ENCODE data around the gene AMPD3. TPM values are rescaled to one million over a fixed set of nuclear protein-coding genes. Genes with fewer than 3 reads are reported as not detected.
A peak's percentile ranks its signal among the peaks of the same experiment; 100 is the strongest.

AMPD3 gene
- total and polyA plus RNA-seq, 9 donors: 2.0 to 9.3 (median 6.8) TPM

DNA sequence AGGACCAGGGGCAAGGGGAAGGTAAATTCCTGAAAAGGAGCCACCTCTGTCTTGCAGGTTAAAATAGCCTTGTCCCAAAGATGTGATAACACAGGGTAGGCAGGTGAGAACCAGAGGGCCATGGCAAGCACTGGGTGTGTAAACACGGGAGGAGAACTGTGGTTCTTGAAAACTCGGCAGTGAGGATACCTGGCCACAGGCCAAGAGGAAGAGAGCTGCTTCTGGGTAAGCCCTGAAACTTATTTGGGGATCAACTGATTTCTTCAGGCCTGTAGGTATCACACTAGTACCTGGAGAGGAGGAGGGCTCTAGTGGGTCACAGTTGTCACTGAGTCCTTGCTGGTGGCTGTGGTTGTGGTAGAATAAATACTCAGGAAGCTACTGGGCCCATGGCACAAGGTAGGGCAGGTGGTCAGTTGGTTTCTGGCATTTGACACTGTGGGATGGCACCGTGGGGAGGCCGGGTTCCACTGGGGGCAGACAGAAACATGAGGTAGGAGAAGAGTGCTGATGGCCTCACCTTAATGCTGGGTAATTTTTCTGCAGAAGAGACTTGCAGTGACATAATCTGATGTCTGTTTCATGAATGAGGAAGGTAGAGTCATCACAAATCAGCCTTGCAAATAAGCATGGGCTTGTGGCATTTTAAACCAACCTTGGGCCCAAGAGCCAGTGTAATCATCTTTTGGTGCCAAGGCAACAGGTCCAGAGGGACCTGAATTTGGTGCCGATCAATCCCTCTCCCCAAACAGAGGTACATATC, 22.0 kb downstream of the AMPD3 start:
- no peaks in the 10 kb centered on the region for H3K9me3 ChIP-seq
- no peaks in the 10 kb centered on the region for H3K36me3 ChIP-seq
- intact Hi-C loops (cut with DNase I): no loop called here
- no peak overlapping the region for H3K4me3 ChIP-seq
- no peaks in the 10 kb centered on the region for H3K4me1 ChIP-seq (ENCODE audit: insufficient read depth)
- 80 to 89% (median 85%) methylated on average over 5 of the region's 5 CpGs for WGBS, 3 donors
- H3K27ac ChIP-seq: no peak overlapping the region
- no peaks in the 10 kb centered on the region for H3K27me3 ChIP-seq
- TF ChIP-seq, protein P1, sequence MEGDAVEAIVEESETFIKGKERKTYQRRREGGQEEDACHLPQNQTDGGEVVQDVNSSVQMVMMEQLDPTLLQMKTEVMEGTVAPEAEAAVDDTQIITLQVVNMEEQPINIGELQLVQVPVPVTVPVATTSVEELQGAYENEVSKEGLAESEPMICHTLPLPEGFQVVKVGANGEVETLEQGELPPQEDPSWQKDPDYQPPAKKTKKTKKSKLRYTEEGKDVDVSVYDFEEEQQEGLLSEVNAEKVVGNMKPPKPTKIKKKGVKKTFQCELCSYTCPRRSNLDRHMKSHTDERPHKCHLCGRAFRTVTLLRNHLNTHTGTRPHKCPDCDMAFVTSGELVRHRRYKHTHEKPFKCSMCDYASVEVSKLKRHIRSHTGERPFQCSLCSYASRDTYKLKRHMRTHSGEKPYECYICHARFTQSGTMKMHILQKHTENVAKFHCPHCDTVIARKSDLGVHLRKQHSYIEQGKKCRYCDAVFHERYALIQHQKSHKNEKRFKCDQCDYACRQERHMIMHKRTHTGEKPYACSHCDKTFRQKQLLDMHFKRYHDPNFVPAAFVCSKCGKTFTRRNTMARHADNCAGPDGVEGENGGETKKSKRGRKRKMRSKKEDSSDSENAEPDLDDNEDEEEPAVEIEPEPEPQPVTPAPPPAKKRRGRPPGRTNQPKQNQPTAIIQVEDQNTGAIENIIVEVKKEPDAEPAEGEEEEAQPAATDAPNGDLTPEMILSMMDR (IDR thresholded peaks at IDR 0.05): no peak
- TF ChIP-seq POLR2A (IDR thresholded peaks at IDR 0.05): no peak
- no peak for TF ChIP-seq EP300 (IDR thresholded peaks at IDR 0.05)
- peak in 1 of 5 donors; percentile 16 for DNase-seq

DNA sequence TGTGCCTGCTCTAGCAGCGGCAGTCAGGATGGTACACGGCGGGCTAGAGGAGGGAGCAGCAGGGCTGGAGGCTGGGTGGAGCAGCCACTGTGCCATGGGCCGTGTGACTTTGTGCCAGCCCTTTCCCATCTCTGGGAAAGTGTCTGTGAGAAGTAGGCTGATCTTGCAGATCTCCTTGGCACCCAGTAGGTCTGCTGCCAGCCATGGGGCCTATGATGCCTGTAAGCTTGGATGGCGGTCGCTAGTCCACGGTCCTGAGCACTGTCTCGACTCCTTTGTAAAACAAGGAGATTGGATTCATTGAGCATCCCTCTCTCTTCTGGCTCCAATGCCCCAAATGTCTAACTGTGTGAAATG, 22.6 kb downstream of the AMPD3 start:
- 95 to 98% (median 96%) methylated on average over 8 of the region's 8 CpGs for WGBS, 3 donors
- Histone ChIP-seq H3K27me3 (no peaks in the 10 kb centered on the region), H3K27ac (no peak overlapping the region), H3K36me3 (no peaks in the 10 kb centered on the region), H3K9me3 (no peaks in the 10 kb centered on the region), H3K4me1 (ENCODE audit: insufficient read depth) (no peaks in the 10 kb centered on the region), H3K4me3 (no peak overlapping the region)
- peak in 1 of 5 donors; percentile 17 for DNase-seq
- intact Hi-C loops (cut with DNase I): no loop called here
- TF ChIP-seq, protein P1 (IDR thresholded peaks at IDR 0.05): no peak
- TF ChIP-seq EP300 (IDR thresholded peaks at IDR 0.05) (no peak), POLR2A (IDR thresholded peaks at IDR 0.05) (no peak)

DNA sequence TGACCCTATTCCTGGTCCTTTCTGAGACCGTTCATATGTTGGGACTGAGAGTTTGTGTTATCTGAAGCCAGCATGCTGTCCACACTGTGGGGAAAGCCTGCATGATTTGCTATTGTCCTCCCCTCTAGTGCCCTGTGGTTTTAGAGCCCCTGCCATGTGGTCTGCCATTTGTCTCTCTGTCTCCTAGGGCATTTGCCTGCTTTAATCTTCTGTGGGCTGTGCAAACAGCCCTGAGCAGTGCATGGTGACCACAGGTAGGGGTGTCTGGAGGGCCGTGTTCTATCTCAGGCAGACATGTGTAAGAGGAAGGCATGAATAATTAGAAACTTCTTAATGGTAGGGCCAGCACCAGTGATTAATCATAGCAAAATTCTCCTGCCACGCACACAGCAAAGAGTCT, 23.0 kb downstream of the AMPD3 start:
- Histone ChIP-seq H3K27ac (no peak overlapping the region), H3K4me1 (ENCODE audit: insufficient read depth) (no peaks in the 10 kb centered on the region), H3K27me3 (no peaks in the 10 kb centered on the region), H3K4me3 (no peak overlapping the region), H3K9me3 (no peaks in the 10 kb centered on the region), H3K36me3 (no peaks in the 10 kb centered on the region)
- DNase-seq: no peak
- intact Hi-C loops (cut with DNase I): no loop called here
- TF ChIP-seq EP300 (IDR thresholded peaks at IDR 0.05): no peak
- WGBS, 3 donors: 79 to 86% (median 85%) methylated on average over 3 of the region's 3 CpGs

DNA sequence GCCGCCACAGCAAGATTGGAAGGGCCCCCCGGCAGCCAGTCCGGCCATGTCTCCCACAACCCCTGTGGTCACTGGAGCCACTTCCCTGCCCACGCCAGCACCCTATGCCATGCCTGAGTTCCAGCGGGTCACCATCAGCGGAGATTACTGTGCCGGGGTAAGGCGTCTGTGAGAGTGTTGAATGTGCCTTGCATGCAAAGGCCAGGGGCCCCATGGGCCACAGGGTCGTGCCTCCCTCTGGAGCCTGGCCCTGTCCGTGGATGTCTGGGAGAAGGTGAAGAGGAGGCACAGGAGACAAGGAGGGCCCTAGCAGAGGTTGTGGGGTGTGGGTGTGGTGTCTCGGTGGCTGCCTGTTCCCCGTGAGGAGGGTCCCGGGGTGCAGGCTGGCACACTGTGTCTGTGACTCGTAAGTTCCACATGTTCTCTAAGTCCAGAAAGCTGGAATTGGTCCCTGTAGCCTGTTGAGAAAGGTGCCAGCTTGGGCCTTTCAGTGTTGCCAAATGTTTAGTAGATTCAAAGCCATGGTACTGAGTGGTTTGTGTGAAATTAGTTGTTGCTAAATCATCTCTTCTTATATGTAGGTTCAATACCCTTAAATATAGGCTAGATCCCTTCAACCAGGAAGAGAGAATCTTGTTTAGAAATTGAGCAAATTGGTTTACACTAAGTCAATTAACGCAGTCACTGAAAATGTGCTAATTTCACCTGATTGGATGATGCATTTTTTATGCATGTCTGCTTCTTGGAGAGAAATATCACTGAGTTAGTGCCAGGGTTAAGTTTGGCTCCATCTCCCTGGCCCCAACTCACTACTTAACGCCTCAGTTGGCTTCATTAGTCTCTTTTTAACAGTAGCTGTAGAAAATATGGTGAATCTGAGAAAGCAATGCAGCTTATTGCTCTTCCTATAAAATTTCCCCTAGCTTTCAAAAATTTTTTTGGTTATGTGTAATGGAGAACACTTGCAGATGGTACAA, 23.8 kb downstream of the AMPD3 start:
- Histone ChIP-seq H3K4me3 (no peak overlapping the region), H3K27me3 (no peaks in the 10 kb centered on the region), H3K4me1 (ENCODE audit: insufficient read depth) (no peaks in the 10 kb centered on the region), H3K9me3 (no peaks in the 10 kb centered on the region), H3K27ac (no peak overlapping the region), H3K36me3 (no peaks in the 10 kb centered on the region)
- WGBS, 3 donors: 89 to 94% (median 90%) methylated on average over 16 of the region's 16 CpGs
- intact Hi-C loops (cut with DNase I): no loop called here
- peak in 1 of 5 donors; percentile 29 for DNase-seq
- TF ChIP-seq, protein P1 (IDR thresholded peaks at IDR 0.05): no peak
- TF ChIP-seq POLR2A (IDR thresholded peaks at IDR 0.05) (no peak), EP300 (IDR thresholded peaks at IDR 0.05) (no peak)

Data from ovary (tissue), 9 donors.